ENCODE data around the gene UBQLN2.
"Not testable (repeated sequence)": the region's sequence is repeated elsewhere in the genome, so short reads cannot be mapped to it uniquely, and the experiment has no call there.

Gene UBQLN2

DNA sequence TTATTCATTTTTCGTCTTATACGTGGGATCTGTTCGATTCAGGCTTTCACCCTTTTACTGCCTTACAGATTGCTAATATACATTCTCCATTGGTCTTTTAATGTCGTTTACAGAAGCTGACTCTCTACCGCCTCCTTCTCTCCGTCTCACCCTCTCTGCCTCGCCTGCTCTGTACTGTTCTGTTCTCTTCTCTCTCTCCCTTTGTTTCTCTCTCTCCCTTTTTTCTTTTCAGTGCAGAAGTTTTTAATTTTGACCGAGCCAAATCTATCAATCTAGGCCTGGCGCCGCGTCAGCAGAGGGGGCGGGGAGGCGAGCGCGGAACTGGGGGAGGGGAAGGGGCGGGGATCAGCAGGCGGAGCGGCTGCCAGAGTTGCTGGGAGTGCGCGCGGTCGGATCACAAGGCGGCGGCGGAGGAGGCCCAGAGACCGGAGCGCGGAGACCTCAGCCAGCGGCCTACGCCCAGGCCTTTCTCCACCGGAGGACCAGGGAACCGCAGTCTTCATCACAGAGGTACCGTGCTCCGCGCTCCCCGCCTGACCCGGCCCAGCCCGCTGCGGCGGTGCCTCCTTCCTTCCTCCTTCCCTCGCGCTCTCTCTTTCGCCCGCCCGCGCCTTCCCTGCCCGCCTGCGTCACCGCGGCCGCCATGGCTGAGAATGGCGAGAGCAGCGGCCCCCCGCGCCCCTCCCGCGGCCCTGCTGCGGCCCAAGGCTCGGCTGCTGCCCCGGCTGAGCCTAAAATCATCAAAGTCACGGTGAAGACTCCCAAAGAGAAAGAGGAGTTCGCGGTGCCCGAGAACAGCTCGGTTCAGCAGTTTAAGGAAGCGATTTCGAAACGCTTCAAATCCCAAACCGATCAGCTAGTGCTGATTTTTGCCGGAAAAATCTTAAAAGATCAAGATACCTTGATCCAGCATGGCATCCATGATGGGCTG is at the start of gene UBQLN2:
Gene UBQLN2, plus strand, starts transcription at position 397 of the 931 bp plus-strand sequence. Its CDS starts 247 bp downstream, at position 644.
- peak; percentile 77 to 79 for DNase-seq

DNA sequence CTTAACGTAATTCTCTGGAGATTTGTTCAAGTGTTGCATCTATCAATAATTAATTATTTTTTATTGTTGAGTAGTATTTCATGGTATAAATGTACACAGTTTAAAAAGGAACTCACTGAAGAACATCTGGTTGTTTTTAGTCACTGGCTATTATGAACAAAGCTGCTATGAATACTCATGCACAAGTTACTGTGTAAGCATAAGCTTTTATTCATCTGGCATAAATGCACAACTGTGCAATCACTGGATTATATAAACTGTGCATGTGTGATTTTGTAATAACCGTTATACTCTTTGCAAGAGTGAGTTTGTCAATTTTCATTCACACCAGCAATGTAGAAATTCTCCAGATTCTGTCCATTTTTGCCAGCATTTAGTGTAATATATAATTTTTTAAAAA is 43.8 kb upstream of the UBQLN2 start:
- DNase-seq = no peak

DNA sequence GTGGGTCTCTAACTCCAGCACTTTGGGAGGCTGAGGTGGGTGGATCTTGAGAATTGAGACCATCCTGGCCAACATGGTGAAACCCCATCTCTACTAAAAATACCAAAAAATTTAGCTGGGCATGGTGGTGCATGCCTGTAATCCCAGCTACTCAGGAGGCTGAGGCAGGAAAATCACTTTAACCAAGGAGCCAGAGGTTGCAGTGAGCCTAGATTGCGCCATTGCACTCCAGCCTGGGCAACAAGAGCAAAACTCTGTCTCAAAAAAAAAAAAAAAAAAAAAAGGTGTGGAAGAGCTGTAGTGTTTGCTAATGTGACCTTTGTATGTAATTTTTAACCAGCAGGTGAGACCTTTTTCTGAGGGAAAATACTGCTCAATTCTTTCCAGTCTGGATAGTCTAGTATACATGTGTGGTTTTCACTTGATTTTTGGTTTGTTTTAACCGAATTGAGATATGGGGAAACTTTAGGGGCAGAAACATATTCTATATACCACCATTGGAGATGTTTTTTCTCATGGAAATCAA is 33.9 kb upstream of the UBQLN2 start:
- not testable (repeated sequence) for DNase-seq

DNA sequence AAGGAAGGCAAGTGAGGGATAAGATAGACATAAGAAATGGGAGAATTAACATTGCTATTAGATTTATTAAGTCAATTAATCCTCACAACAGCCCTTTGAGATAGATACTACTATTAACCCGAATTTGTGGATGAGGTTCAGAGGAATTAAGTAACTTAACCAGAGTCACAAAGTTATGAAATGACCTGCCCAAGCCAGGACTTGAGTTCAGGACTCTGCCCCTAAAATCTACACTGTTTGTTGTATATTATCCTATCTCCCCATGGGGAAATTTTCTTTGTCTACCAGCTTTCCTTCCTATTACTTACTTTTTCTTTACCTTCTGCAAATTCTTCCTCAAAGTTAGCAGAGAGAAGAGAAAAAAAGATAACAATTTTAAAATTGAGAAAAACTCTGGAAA is 33.4 kb upstream of the UBQLN2 start:
- no peak for DNase-seq

DNA sequence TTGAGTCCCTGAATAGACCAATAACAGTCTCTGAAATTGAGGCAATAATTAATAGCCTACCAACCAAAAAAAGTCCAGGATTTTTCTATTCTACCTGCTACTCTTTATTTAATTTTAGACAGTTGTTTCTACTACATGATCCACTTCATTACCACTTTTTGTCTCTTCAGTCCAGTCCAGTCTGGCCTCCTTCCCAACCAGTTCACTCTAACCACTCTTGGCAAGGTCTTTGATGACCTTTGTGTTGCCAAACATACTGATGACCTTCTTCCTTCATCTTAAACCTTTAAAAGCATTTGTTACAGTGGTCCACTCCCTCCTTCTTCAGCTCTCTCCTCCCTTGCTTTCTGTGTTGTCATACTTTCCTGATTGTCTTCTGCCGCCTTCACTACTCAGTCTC is 12.8 kb upstream of the UBQLN2 start:
- DNase-seq = no peak

GRCh38 chrX:56554870-56555269 is 8.6 kb upstream of the UBQLN2 start:
- no peak for DNase-seq

GRCh38 chrX:56557376-56557929 is 6.0 kb upstream of the UBQLN2 start:
- DNase-seq = no peak

DNA sequence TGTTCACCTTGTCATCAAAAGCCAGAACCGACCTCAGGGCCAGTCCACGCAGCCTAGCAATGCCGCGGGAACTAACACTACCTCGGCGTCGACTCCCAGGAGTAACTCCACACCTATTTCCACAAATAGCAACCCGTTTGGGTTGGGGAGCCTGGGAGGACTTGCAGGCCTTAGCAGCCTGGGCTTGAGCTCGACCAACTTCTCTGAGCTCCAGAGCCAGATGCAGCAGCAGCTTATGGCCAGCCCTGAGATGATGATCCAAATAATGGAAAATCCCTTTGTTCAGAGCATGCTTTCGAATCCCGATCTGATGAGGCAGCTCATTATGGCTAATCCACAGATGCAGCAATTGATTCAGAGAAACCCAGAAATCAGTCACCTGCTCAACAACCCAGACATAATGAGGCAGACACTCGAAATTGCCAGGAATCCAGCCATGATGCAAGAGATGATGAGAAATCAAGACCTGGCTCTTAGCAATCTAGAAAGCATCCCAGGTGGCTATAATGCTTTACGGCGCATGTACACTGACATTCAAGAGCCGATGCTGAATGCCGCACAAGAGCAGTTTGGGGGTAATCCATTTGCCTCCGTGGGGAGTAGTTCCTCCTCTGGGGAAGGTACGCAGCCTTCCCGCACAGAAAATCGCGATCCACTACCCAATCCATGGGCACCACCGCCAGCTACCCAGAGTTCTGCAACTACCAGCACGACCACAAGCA is 898 bp downstream of the UBQLN2 start:
- peak; percentile 26 to 42 for DNase-seq

GRCh38 chrX:56564921-56565840 is 1.8 kb downstream of the UBQLN2 start:
- peak; percentile 11 to 18 for DNase-seq

GRCh38 chrX:56569378-56570057 is 6.1 kb downstream of the UBQLN2 start:
- no peak for DNase-seq

GRCh38 chrX:56572975-56573374 is 9.5 kb downstream of the UBQLN2 start:
- DNase-seq = no peak

- DNase-seq = no peak
Measured at GRCh38 chrX:56574861-56575260, 11.4 kb downstream of the UBQLN2 start.

GRCh38 chrX:56576721-56577120 is 13.3 kb downstream of the UBQLN2 start:
- no peak for DNase-seq

GRCh38 chrX:56588397-56589188 is 25.2 kb downstream of the UBQLN2 start:
- no peak for DNase-seq

DNA sequence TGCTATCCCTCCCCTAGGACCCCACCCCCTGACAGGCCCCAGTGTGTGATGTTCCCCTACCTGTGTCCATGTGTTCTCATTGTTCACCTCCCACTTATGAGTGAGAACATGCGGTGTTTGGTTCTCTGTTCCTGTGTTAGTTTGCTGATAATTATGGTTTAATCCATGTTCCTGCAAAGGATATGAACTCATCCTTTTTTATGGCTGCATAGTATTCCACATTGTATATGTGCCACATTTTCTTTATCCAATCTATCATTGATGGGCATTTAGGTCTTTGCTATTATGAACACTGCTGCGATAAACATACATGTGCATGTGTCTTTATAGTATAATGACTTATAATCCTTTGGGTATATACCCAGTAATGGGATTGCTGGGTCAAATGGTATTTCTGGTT is 28.4 kb downstream of the UBQLN2 start:
- not testable (repeated sequence) for DNase-seq

GRCh38 chrX:56600141-56600540 is 36.7 kb downstream of the UBQLN2 start:
- no peak for DNase-seq

DNA sequence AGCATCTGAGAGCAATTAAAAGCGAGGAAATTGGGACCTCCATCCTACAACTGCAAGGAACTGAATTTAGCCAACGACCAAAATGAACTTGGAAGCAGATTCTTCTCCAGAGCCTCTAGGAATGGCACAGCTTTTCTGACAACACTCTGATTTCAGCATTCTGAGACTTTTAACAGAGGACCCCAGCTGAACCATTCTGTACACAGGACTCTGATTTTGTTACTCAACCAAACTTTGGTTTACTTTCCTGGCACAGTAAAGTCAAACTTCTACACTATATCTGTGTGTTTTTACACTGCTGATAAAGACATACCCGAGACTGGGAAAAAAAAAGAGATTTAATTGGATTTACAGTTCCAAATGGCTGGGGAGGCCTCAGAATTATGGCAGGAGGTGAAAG is 37.6 kb downstream of the UBQLN2 start:
- DNase-seq = no peak

GRCh38 chrX:56615282-56615681 is 51.9 kb downstream of the UBQLN2 start:
- no peak for DNase-seq
